GM23338 (cell line): ENCODE data around the gene MSANTD4. TPM values are rescaled to one million over a fixed set of nuclear protein-coding genes. Genes with fewer than 3 reads are reported as not detected.

Experiments used
- ATAC-seq: fragments of 200-7000 bp; cut with Tn5 transposase; 3 replicates; pipeline ENCODE4 v1.9.1; 2020
- DNase-seq: peaks from one replicate; pipeline ENCODE4 v3.0.0-alpha.2; 2015; ENCODE audit warnings: low spot score
- H2AFZ ChIP-seq: fragments of 200-600 bp; sonication (generic); 2 replicates; pipeline ENCODE4 v1.8.0; 2016; ENCODE audit warnings: antibody characterized with exemption, mild to moderate bottlenecking, moderate library complexity
- H3F3A ChIP-seq: fragments of 200-600 bp; sonication (generic); replicated peaks from 2 replicates; pipeline ENCODE4 v1.8.0; 2017; ENCODE audit warnings: antibody characterized with exemption, mixed run types, low read depth
- H3K27ac ChIP-seq: fragments of 200-600 bp; sonication (generic); 2 replicates; pipeline ENCODE4 v1.6.1; 2016; ENCODE audit warnings: low read depth
- H3K27me3 ChIP-seq: fragments of 200-600 bp; sonication (generic); 2 replicates; pipeline ENCODE4 v1.8.0; 2016; ENCODE audit warnings: mild to moderate bottlenecking, mixed run types, moderate library complexity; ENCODE audit not compliant: insufficient read depth
- H3K36me3 ChIP-seq: fragments of 200-600 bp; sonication (generic); 2 replicates; pipeline ENCODE4 v1.8.0; 2016; ENCODE audit warnings: mild to moderate bottlenecking; ENCODE audit not compliant: insufficient read depth
- H3K4me1 ChIP-seq: fragments of 200-600 bp; sonication (generic); 2 replicates; pipeline ENCODE4 v1.8.0; 2016; ENCODE audit warnings: mild to moderate bottlenecking, moderate library complexity; ENCODE audit not compliant: insufficient read depth
- H3K4me2 ChIP-seq: fragments of 200-600 bp; sonication (generic); 2 replicates; pipeline ENCODE4 v1.7.1; 2017; ENCODE audit warnings: mixed run types
- H3K4me3 ChIP-seq: fragments of 200-600 bp; sonication (generic); 2 replicates; pipeline ENCODE4 v1.6.1; 2016; ENCODE audit warnings: mixed run types
- H3K79me2 ChIP-seq: fragments of 200-600 bp; sonication (generic); replicated peaks from 2 replicates; pipeline ENCODE4 v1.8.0; 2017; ENCODE audit warnings: mild to moderate bottlenecking; ENCODE audit not compliant: insufficient read depth
- H3K9me2 ChIP-seq: fragments of 200-600 bp; sonication (generic); 2 replicates; pipeline ENCODE4 v1.8.0; 2017; ENCODE audit not compliant: insufficient read depth
- H4K20me1 ChIP-seq: fragments of 200-600 bp; sonication (generic); replicated peaks from 2 replicates; pipeline ENCODE4 v1.8.0; 2017; ENCODE audit warnings: mild to moderate bottlenecking; ENCODE audit not compliant: insufficient read depth
- H3K27ac Mint-ChIP-seq: 2 replicates; pipeline ENCODE4 v1.8.0; 2020; ENCODE audit warnings: inconsistent platforms, mild to moderate bottlenecking, moderate library complexity, mixed read lengths
- H3K27me3 Mint-ChIP-seq: 3 replicates; pipeline ENCODE4 v1.8.0; 2022; ENCODE audit warnings: low read depth, mild to moderate bottlenecking, moderate library complexity, mixed read lengths, inconsistent platforms; ENCODE audit not compliant: insufficient read depth, poor library complexity
- H3K36me3 Mint-ChIP-seq: 3 replicates; pipeline ENCODE4 v1.8.0; 2021; ENCODE audit warnings: low read depth, mild to moderate bottlenecking, inconsistent platforms, moderate library complexity, mixed read lengths
- H3K4me1 Mint-ChIP-seq: 3 replicates; pipeline ENCODE4 v1.8.0; 2020; ENCODE audit warnings: mild to moderate bottlenecking, inconsistent platforms, mixed read lengths
- H3K4me3 Mint-ChIP-seq: 3 replicates; pipeline ENCODE4 v1.8.0; 2021; ENCODE audit warnings: moderate library complexity, mild to moderate bottlenecking, inconsistent platforms, mixed read lengths
- H3K9me3 Mint-ChIP-seq: 3 replicates; pipeline ENCODE4 v1.8.0; 2020; ENCODE audit warnings: moderate library complexity, mild to moderate bottlenecking, inconsistent platforms, mixed read lengths
- CREB1 ChIP-seq: fragments of 250-450 bp; sonication (Bioruptor Pico); IDR thresholded peaks from 2 replicates; pipeline ENCODE4 v1.5.0; 2020; ENCODE audit warnings: low read depth, mild to moderate bottlenecking, moderate library complexity
- CTCF ChIP-seq, 2 experiments: fragments of 200-600 bp in 1 of 2; sonication (generic) in 1 of 2; conservative IDR thresholded peaks; 2 replicates each; pipeline versions ENCODE4 v1.5.1 to v1.6.1; 2016 to 2017; ENCODE audit warnings: antibody characterized with exemption in 2 of 2, low read depth in 2 of 2, mild to moderate bottlenecking in 2 of 2, moderate library complexity in 1 of 2
- ETS1 ChIP-seq: IDR thresholded peaks from 2 replicates; pipeline ENCODE4 v1.6.1; 2016; ENCODE audit warnings: antibody characterized with exemption
- EZH2 ChIP-seq: fragments of 200-600 bp; sonication (generic); IDR thresholded peaks from one replicate; pipeline ENCODE4 v1.8.0; 2017; ENCODE audit warnings: antibody characterized with exemption, mild to moderate bottlenecking, low read depth; ENCODE audit not compliant: unreplicated experiment
- EZH2phosphoT487 ChIP-seq: fragments of 200-600 bp; sonication (generic); IDR thresholded peaks from one replicate; pipeline ENCODE4 v1.8.1; 2018; ENCODE audit warnings: antibody characterized with exemption; ENCODE audit not compliant: unreplicated experiment
- JUNB ChIP-seq: IDR thresholded peaks from one replicate; pipeline ENCODE4 v1.6.1; 2016; ENCODE audit warnings: antibody characterized with exemption; ENCODE audit not compliant: unreplicated experiment
- NANOG ChIP-seq: IDR thresholded peaks from 2 replicates; pipeline ENCODE4 v1.6.1; 2016; ENCODE audit warnings: antibody characterized with exemption, borderline replicate concordance
- POLR2AphosphoS5 ChIP-seq: IDR thresholded peaks from 2 replicates; pipeline ENCODE4 v1.6.1; 2016; ENCODE audit warnings: antibody characterized with exemption, low read depth
- REST ChIP-seq: IDR thresholded peaks from one replicate; pipeline ENCODE4 v1.6.1; 2018; ENCODE audit warnings: antibody characterized with exemption; ENCODE audit not compliant: unreplicated experiment
- STAT1 ChIP-seq: IDR thresholded peaks from one replicate; pipeline ENCODE4 v1.6.1; 2016; ENCODE audit warnings: antibody characterized with exemption; ENCODE audit not compliant: unreplicated experiment
- ZNF114 ChIP-seq: fragments of 250-450 bp; sonication (Bioruptor Pico); IDR thresholded peaks from 2 replicates; pipeline ENCODE4 v1.5.0; 2020; ENCODE audit warnings: mild to moderate bottlenecking, moderate library complexity
- ZNF331 ChIP-seq: fragments of 250-450 bp; sonication (Bioruptor Pico); IDR thresholded peaks from 2 replicates; pipeline ENCODE4 v1.5.0; 2020; ENCODE audit warnings: low read depth, mild to moderate bottlenecking, moderate library complexity
- ZNF462 ChIP-seq: fragments of 250-450 bp; sonication (Bioruptor Pico); IDR thresholded peaks from 2 replicates; pipeline ENCODE4 v1.5.0; 2020; ENCODE audit warnings: mild to moderate bottlenecking, moderate library complexity
- polyA plus RNA-seq: library from polyadenylated mRNA; unstranded; fragments of >200 nt; fragmentation: Nextera tagmentation; extraction: Ambion mirVana; gene quantifications from 2 replicates; pipeline ENCODE4 v1.2.1, GENCODE V29; 2016
- total RNA-seq: library from RNA; depleted of rRNA; stranded (reverse); fragments of >200 nt; shearing (Covaris generic); gene quantifications from 2 replicates; pipeline ENCODE4 v1.2.3, GENCODE V29; 2014

The MSANTD4 gene
- total and polyA plus RNA-seq, 2 experiments from 2014 or later, result 13.2 to 31.1 TPM

- no peaks in the 10 kb centered on the region for H4K20me1 ChIP-seq
- H3K36me3 ChIP-seq, result no peaks in the 10 kb centered on the region
- no peaks in the 10 kb centered on the region; the same call in 1 of the 2 replicates for H3K9me2 ChIP-seq
- TF ChIP-seq ZNF114 (CRISPR knock-in tag) (no peak), CTCF (conservative IDR thresholded peaks at IDR 0.05; ENCODE audit: low read depth in 2 of 2) (no peak), POLR2AphosphoS5 (no peak), JUNB (no peak), ZNF462 (CRISPR knock-in tag) (no peak), EZH2 (no peak), EZH2phosphoT487 (no peak), ZNF331 (no peak), CREB1 (CRISPR knock-in tag) (no peak), ETS1 (no peak), REST (no peak), NANOG (no peak), STAT1 (no peak)
- no peaks in the 10 kb centered on the region for H3K27me3 ChIP-seq
- H3K4me2 ChIP-seq, result no peak overlapping the region
- ATAC-seq (no peak), DNase-seq (no peak)
- Mint-ChIP-seq H3K9me3 (no peaks in the 10 kb centered on the region), H3K27ac (no peak overlapping the region), H3K36me3 (no peaks in the 10 kb centered on the region), H3K27me3 (no peaks in the 10 kb centered on the region), H3K4me3 (no peak overlapping the region), H3K4me1 (peaks cover 3% of the 10 kb centered on the region; the same call in 2 of the 3 replicates)
- H3K79me2 ChIP-seq, result no peaks in the 10 kb centered on the region
- H3F3A ChIP-seq, result no peaks in the 10 kb centered on the region
- no peak overlapping the region for H3K4me3 ChIP-seq
- no peak overlapping the region for H2AFZ ChIP-seq
- no peaks in the 10 kb centered on the region for H3K4me1 ChIP-seq
- no peak overlapping the region for H3K27ac ChIP-seq
These were observed 25.6 kb upstream of the MSANTD4 start for GRCh38 chr11:106047631-106048030.
